HG03097 (cell line): Measurements from ENCODE around the gene SELENOV.
A peak's percentile ranks its signal among the peaks of the same experiment; 100 is the strongest.

ENCODE experiments used
- ATAC-seq: cut with Tn5 transposase; IDR thresholded peaks from one replicate; pipeline ENCODE4 v1.9.1; 2021; ENCODE audit not compliant: unreplicated experiment, low FRiP score

SELENOV gene

DNA sequence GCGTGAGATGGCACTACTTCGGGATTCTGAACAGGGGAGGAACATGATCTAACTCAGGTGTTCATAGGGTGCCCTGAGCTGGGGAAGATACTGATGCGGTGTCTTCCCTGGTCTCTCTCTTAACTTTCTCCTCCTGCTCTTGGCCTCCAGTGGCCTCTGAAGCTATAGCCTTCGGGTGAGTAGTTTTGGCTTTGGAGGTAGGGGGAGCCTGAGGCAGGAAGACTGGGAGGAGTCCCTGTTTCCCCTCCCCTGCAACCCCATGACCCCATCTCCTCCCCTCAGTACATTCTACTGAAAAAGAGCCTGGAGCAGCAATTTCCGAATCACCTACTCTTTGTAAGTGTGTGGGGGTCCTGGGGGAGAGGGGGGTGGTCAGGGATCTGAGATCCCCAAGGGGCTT, 3.5 kb downstream of the SELENOV start:
- no peak for ATAC-seq

DNA sequence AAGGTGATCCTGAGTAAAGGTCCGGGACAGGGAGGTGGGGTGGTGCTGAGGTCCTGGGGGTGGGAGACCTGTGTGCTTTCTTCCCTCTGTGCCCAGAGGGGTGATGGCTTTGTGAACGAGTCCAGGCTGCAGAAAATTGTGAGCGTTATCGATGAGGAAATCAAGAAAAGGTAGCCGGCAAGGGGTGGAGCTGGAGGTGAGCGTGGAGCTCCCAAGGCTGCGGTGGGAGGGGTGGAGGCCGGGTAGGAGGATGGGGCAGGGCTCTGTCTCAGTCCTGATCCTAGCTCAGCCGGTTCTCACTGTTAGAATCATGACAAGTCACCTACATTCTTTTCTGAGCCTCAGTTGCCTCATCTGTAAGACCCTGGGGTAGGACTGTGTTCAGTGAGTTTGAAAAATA, 4.0 kb downstream of the SELENOV start:
- no peak for ATAC-seq

DNA sequence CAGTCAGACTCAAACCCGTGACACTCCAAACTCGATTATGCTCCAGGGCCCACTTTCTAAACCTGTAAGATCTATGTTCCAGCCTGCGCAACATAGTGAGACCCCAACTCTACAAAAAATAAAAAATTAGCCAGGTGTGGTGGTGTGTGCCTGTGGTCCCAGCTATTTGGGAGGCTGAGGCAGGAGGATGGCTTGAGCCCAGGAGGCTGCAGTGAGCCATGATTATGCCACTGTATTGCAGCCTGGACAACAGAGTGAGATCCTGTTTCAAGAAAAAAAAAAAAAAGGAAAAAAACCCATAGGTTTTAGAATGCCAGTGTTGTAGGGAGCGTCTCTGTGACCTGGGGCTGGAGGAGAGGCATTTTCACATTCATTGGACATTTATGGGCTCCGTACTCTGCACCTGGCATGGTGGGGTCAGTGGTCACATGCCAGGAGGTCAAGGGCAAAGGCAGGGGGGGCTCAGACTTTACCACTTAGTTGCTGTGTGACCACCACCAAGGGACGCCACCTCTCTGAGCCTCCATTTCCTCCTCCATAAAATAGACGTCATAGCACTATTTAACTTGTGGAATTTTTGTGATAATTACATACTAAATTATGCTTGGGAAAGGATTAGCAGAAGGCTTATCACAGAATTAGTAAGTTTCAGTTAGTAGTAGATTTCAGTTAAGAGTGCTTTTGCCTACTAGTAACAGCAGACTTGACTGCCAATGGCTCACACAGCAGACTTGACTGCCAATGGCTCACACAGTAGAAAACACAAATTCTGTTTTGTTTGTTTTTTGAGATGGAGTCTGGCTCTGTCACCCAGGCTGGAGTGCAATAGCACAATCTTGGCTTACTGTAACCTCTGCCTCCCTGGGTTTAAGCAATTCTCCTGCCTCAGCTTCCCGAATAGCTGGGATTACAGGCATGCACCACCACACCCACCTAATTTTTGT, 5.9 kb downstream of the SELENOV start:
- ATAC-seq = no peak

- no peak for ATAC-seq
These were observed 9.6 kb downstream of the SELENOV start for GRCh38 chr19:39524495-39524894.

- ATAC-seq = no peak
These were observed 10.3 kb downstream of the SELENOV start for GRCh38 chr19:39525205-39525604.

- no peak for ATAC-seq
These were observed 16.9 kb downstream of the SELENOV start for GRCh38 chr19:39531834-39532232.

- peak; percentile 90 for ATAC-seq
These were observed 17.5 kb downstream of the SELENOV start, which contains the start of gene EID2B for GRCh38 chr19:39532233-39533002. Gene EID2B, minus strand, starts transcription at chr19:39532852. Its CDS starts 50 bp downstream, at chr19:39532802.

- ATAC-seq = no peak
These were observed 18.1 kb downstream of the SELENOV start for GRCh38 chr19:39533003-39533512.

GRCh38 chr19:39533791-39534190, 18.9 kb downstream of the SELENOV start:
- no peak for ATAC-seq

- no peak for ATAC-seq
These were observed 24.2 kb downstream of the SELENOV start for GRCh38 chr19:39539165-39539517.

- ATAC-seq = peak; percentile 86
These were observed 24.8 kb downstream of the SELENOV start, which contains the start of gene EID2 for GRCh38 chr19:39539518-39540332. Gene EID2, minus strand, starts transcription at chr19:39540161. Its CDS starts 82 bp downstream, at chr19:39540079.

DNA sequence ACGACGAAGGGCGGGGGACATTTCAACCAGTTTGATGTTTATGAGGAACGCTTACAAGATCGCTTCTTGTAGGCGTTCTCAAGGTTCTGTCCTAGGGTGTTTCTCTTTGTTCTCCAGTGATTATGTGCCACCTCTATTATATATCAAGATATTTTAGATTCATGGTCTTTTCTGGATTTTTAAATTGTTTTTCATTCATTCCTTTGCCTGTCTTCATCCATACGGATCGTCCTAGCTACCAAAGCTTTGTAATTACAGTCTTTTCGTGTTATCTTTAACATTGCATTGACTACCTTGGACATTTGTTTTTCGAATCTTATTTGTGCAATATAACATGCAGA, 25.4 kb downstream of the SELENOV start:
- no peak for ATAC-seq

- ATAC-seq = no peak
These were observed 27.3 kb downstream of the SELENOV start for GRCh38 chr19:39542206-39542605.

DNA sequence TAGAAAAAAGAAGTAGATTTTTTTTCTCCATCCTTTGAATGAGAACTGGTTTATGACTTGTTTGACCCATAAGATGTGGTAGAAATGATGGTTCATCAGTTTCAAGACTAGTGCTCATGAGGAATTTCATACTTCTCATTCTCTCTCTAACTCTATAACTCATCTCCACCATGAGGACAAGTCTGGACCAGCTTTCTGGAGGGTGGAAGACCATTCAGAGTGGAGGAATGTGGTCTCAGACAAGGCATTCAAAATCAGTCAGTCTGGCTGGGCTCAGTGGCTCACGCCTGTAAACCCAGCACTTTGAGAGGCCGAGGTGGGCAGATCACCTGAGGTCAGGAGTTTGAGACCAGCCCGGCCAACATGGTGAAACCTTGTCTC, 28.5 kb downstream of the SELENOV start:
- ATAC-seq = no peak

- no peak for ATAC-seq
These were observed 29.4 kb downstream of the SELENOV start for GRCh38 chr19:39544226-39544903.

DNA sequence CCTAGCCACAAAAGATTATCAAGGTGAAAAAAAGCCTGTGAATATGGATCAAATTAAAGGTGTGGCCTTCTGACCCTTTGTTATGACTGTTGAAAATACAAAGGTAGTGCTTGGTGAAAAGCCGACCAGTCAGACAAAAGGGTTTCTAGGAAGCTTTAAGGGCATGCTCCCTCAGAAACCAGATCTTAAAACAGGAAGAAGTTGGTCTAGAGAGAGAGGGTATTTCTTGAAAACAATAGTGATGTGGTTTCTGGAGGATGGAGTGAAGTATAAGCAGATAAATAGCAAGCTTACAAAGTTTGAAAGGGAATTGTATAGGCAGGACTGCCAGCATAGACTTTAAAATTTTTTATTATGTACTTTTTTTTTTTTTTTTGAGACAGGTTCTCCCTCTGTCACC, 30.0 kb downstream of the SELENOV start:
- no peak for ATAC-seq

DNA sequence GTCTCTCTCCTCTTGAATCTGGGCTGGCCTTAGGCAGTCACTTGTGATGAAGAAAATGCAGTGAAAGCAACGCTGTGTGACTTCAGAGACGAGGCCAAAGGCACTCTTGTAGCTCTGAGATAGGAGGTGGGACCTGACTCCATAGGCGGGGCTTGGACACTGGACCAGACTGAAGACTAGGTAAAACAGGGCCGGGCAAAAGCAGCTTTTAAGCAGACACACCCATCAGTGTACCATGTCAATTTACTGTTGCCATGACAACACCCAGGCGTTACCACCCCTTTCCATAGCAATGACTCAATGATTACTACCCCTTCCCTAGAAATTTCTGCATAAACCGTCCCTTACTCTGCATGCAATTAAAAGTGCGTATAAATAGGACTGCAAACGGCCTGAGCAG, 31.7 kb downstream of the SELENOV start:
- no peak for ATAC-seq

DNA sequence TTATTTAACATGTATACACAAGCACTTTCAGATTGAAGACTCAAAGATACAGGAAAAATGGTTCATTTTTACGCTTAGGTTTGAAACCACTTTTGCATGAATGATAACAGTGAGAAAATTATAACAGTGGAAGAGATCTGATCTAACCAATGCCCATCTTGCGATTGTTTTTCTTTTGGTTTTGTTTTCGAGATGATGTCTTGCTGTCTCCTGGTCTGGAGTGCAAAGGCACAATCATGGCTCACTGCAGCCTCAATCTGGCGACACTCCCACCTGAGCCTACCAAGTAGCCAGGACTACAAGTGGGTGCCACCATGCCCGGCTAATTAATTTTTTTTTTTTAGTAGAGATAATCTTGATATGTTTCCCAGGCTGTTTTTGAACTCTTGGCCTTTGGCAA, 35.3 kb downstream of the SELENOV start:
- no peak for ATAC-seq

GRCh38 chr19:39553082-39553652, 38.2 kb downstream of the SELENOV start:
- no peak for ATAC-seq
